Caki2 (cell line): ENCODE results near the gene XCL1. TPM values are rescaled to one million over a fixed set of nuclear protein-coding genes. Genes with fewer than 3 reads are reported as not detected.
"Not testable (repeated sequence)": the region's sequence is repeated elsewhere in the genome, so short reads cannot be mapped to it uniquely, and the experiment has no call there.

Source experiments
- DNase-seq: peaks from one replicate; pipeline ENCODE4 v3.0.0-alpha.2; 2015; ENCODE audit warnings: low read depth
- in situ Hi-C: cut with HindIII; loops from 2 replicates; pipeline ENCODE4 v1.10.0; 2016; ENCODE audit warnings: low sequenced_read_pairs, low pct_unique_long_range_greater_than_20kb, mixed read lengths
- total RNA-seq: library from RNA; depleted of rRNA; stranded (reverse); fragments of >200 nt; shearing (Covaris generic); gene quantifications from 2 replicates; pipeline ENCODE4 v1.2.3, GENCODE V29; 2014; ENCODE audit warnings: low replicate concordance

The XCL1 gene
- total RNA-seq, 1 experiment from 2014 or later = not detected

- DNase-seq, in situ Hi-C loops: not testable (repeated sequence)
Observed at GRCh38 chr1:168595403-168595802, 19.0 kb downstream of the XCL1 start.

- DNase-seq = no peak
- in situ Hi-C loops = no loop called here
Observed at GRCh38 chr1:168598125-168598524, 21.7 kb downstream of the XCL1 start.

GRCh38 chr1:168598892-168599291 is 22.5 kb downstream of the XCL1 start:
- DNase-seq = no peak
- in situ Hi-C loops = no loop called here

GRCh38 chr1:168599641-168600040 is 23.2 kb downstream of the XCL1 start:
- in situ Hi-C loops = loop anchor here (25.0 kb wide), 1 partner anchor 538 kb away; no protein-coding TSS in a partner anchor
- no peak for DNase-seq

- DNase-seq = no peak
- in situ Hi-C loops = loop anchor here (25.0 kb wide), 1 partner anchor 536 kb away; no protein-coding TSS in a partner anchor
Observed at GRCh38 chr1:168601051-168601450, 24.6 kb downstream of the XCL1 start.

- in situ Hi-C loops = loop anchor here (25.0 kb wide), 1 partner anchor 534 kb away; no protein-coding TSS in a partner anchor
- peak; percentile 60 for DNase-seq
Observed at GRCh38 chr1:168603501-168604110, 27.2 kb downstream of the XCL1 start.

GRCh38 chr1:168605443-168605842 is 29.0 kb downstream of the XCL1 start:
- in situ Hi-C loops = loop anchor here (25.0 kb wide), 1 partner anchor 532 kb away; no protein-coding TSS in a partner anchor
- no peak for DNase-seq

- in situ Hi-C loops = loop anchor here (25.0 kb wide), 1 partner anchor 531 kb away; no protein-coding TSS in a partner anchor
- DNase-seq = no peak
Observed at GRCh38 chr1:168606096-168606495, 29.7 kb downstream of the XCL1 start.

GRCh38 chr1:168607872-168608428 is 31.5 kb downstream of the XCL1 start:
- in situ Hi-C loops = loop anchor here (25.0 kb wide), 1 partner anchor 529 kb away; no protein-coding TSS in a partner anchor
- no peak for DNase-seq

- in situ Hi-C loops = loop anchor here (25.0 kb wide), 1 partner anchor 528 kb away; no protein-coding TSS in a partner anchor
- DNase-seq = peak; percentile 51
Observed at GRCh38 chr1:168608796-168609715, 32.7 kb downstream of the XCL1 start.

GRCh38 chr1:168609741-168610510 is 33.5 kb downstream of the XCL1 start:
- DNase-seq = no peak
- in situ Hi-C loops = loop anchor here (25.0 kb wide), 1 partner anchor 527 kb away; no protein-coding TSS in a partner anchor

- DNase-seq = no peak
- in situ Hi-C loops = loop anchor here (25.0 kb wide), 1 partner anchor 524 kb away; no protein-coding TSS in a partner anchor
Observed at GRCh38 chr1:168613038-168613451, 36.6 kb downstream of the XCL1 start.

GRCh38 chr1:168613691-168614231 is 37.4 kb downstream of the XCL1 start:
- DNase-seq = no peak
- in situ Hi-C loops = loop anchor here (25.0 kb wide), 1 partner anchor 524 kb away; no protein-coding TSS in a partner anchor

- DNase-seq = no peak
- in situ Hi-C loops = loop anchor here (25.0 kb wide), 1 partner anchor 523 kb away; no protein-coding TSS in a partner anchor
Observed at GRCh38 chr1:168614235-168614634, 37.8 kb downstream of the XCL1 start.

GRCh38 chr1:168615965-168616364 is 39.6 kb downstream of the XCL1 start:
- in situ Hi-C loops = loop anchor here (25.0 kb wide), 1 partner anchor 521 kb away; no protein-coding TSS in a partner anchor
- DNase-seq = no peak

GRCh38 chr1:168617974-168618750 is 41.8 kb downstream of the XCL1 start:
- in situ Hi-C loops = loop anchor here (25.0 kb wide), 1 partner anchor 519 kb away; no protein-coding TSS in a partner anchor
- no peak for DNase-seq

- no peak for DNase-seq
- in situ Hi-C loops = loop anchor here (25.0 kb wide), 1 partner anchor 518 kb away; no protein-coding TSS in a partner anchor
Observed at GRCh38 chr1:168618886-168619285, 42.5 kb downstream of the XCL1 start.
